ENCODE data around the gene CTSW.

DNA sequence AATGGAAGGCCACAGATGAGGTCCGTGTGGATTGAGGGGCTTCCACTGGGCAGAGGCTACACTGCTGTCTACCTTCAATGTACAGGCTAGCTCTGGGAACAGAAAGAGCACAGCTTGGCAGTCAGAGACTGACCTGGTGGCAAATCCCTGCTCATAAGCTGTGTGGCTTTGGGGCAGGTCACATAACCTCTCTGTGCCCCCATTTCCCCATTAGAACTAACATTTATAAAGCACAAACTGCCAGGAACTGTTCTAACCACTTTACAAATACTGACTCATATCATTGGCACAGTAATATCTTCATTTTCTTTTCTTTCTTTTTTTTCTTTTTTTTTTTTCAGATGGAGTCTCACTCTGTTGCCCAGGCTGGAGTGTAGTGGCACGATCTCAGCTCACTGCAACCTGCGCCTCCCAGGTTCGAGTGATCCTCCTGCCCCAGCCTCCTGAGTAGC, 17.4 kb downstream of the CTSW start:
- TF ChIP-seq, protein P1, sequence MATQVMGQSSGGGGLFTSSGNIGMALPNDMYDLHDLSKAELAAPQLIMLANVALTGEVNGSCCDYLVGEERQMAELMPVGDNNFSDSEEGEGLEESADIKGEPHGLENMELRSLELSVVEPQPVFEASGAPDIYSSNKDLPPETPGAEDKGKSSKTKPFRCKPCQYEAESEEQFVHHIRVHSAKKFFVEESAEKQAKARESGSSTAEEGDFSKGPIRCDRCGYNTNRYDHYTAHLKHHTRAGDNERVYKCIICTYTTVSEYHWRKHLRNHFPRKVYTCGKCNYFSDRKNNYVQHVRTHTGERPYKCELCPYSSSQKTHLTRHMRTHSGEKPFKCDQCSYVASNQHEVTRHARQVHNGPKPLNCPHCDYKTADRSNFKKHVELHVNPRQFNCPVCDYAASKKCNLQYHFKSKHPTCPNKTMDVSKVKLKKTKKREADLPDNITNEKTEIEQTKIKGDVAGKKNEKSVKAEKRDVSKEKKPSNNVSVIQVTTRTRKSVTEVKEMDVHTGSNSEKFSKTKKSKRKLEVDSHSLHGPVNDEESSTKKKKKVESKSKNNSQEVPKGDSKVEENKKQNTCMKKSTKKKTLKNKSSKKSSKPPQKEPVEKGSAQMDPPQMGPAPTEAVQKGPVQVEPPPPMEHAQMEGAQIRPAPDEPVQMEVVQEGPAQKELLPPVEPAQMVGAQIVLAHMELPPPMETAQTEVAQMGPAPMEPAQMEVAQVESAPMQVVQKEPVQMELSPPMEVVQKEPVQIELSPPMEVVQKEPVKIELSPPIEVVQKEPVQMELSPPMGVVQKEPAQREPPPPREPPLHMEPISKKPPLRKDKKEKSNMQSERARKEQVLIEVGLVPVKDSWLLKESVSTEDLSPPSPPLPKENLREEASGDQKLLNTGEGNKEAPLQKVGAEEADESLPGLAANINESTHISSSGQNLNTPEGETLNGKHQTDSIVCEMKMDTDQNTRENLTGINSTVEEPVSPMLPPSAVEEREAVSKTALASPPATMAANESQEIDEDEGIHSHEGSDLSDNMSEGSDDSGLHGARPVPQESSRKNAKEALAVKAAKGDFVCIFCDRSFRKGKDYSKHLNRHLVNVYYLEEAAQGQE (tag by site-specific recombination; IDR thresholded peaks at IDR 0.05), result no peak
- TF ChIP-seq, protein P2, sequence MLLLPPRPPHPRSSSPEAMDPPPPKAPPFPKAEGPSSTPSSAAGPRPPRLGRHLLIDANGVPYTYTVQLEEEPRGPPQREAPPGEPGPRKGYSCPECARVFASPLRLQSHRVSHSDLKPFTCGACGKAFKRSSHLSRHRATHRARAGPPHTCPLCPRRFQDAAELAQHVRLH (tag by site-specific recombination; IDR thresholded peaks at IDR 0.05), result no peak
- TF ChIP-seq, protein P3, sequence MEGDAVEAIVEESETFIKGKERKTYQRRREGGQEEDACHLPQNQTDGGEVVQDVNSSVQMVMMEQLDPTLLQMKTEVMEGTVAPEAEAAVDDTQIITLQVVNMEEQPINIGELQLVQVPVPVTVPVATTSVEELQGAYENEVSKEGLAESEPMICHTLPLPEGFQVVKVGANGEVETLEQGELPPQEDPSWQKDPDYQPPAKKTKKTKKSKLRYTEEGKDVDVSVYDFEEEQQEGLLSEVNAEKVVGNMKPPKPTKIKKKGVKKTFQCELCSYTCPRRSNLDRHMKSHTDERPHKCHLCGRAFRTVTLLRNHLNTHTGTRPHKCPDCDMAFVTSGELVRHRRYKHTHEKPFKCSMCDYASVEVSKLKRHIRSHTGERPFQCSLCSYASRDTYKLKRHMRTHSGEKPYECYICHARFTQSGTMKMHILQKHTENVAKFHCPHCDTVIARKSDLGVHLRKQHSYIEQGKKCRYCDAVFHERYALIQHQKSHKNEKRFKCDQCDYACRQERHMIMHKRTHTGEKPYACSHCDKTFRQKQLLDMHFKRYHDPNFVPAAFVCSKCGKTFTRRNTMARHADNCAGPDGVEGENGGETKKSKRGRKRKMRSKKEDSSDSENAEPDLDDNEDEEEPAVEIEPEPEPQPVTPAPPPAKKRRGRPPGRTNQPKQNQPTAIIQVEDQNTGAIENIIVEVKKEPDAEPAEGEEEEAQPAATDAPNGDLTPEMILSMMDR (tag by site-specific recombination; IDR thresholded peaks at IDR 0.05), result no peak
- TF ChIP-seq ZNF585B (tag by site-specific recombination; IDR thresholded peaks at IDR 0.05) (no peak), ZNF404 (tag by site-specific recombination; IDR thresholded peaks at IDR 0.05) (no peak), ZNF221 (tag by site-specific recombination; IDR thresholded peaks at IDR 0.05; ENCODE audit: borderline replicate concordance) (no peak)

Data from HEK293 (cell line).